ENCODE measurements around the gene SKIC2.

Gene SKIC2

GRCh38 chr6:31948753-31949413 is 10.1 kb upstream of the SKIC2 start:
- Histone ChIP-seq H3K79me2 (ENCODE audit: insufficient read depth, low read length) (no peaks in the 10 kb centered on the region), H2AFZ (ENCODE audit: low read length) (no peak overlapping the region), H3K9me3 (ENCODE audit: low read length) (no peaks in the 10 kb centered on the region), H3K27me3 (ENCODE audit: insufficient read depth, low read length) (peaks cover 5% of the 10 kb centered on the region; the same call in 1 of the 2 replicates), H3K9ac (ENCODE audit: low read length) (no peak overlapping the region), H4K20me1 (ENCODE audit: insufficient read depth, low read length) (no peaks in the 10 kb centered on the region), H3K4me3 (ENCODE audit: low read depth, low read length, poor library complexity, severe bottlenecking) (no peak overlapping the region), H3K9me2 (ENCODE audit: low read depth, low read length) (no peaks in the 10 kb centered on the region), H3K4me2 (ENCODE audit: low read length) (no peak overlapping the region), H3F3A (ENCODE audit: insufficient read depth, low read length) (no peaks in the 10 kb centered on the region), H3K36me3 (ENCODE audit: insufficient read depth, low read length) (peaks cover 29% of the 10 kb centered on the region), H3K27ac (ENCODE audit: low read depth, low read length, poor library complexity, severe bottlenecking) (no peak overlapping the region), H3K4me1 (ENCODE audit: insufficient read depth, low read length, severe bottlenecking) (no peaks in the 10 kb centered on the region)
- no peak for TF ChIP-seq CTCF (IDR thresholded peaks at IDR 0.05; ENCODE audit: low read length)
- no peak for TF ChIP-seq EZH2 (IDR thresholded peaks at IDR 0.05; ENCODE audit: borderline replicate concordance, low read length)

GRCh38 chr6:31949926-31950548 is 8.9 kb upstream of the SKIC2 start:
- Histone ChIP-seq H3K4me3 (ENCODE audit: low read depth, low read length, poor library complexity, severe bottlenecking) (no peak overlapping the region), H3K9me3 (ENCODE audit: low read length) (no peaks in the 10 kb centered on the region), H2AFZ (ENCODE audit: low read length) (no peak overlapping the region), H3F3A (ENCODE audit: insufficient read depth, low read length) (no peaks in the 10 kb centered on the region), H3K27ac (ENCODE audit: low read depth, low read length, poor library complexity, severe bottlenecking) (no peak overlapping the region), H3K9ac (ENCODE audit: low read length) (no peak overlapping the region), H3K4me1 (ENCODE audit: insufficient read depth, low read length, severe bottlenecking) (no peaks in the 10 kb centered on the region), H3K4me2 (ENCODE audit: low read length) (no peak overlapping the region), H3K36me3 (ENCODE audit: insufficient read depth, low read length) (peaks cover 36% of the 10 kb centered on the region), H4K20me1 (ENCODE audit: insufficient read depth, low read length) (no peaks in the 10 kb centered on the region), H3K27me3 (ENCODE audit: insufficient read depth, low read length) (0 out of 2 replicates have a peak, but pooled peaks cover 5% of the 10 kb centered on the region), H3K79me2 (ENCODE audit: insufficient read depth, low read length) (no peaks in the 10 kb centered on the region), H3K9me2 (ENCODE audit: low read depth, low read length) (no peaks in the 10 kb centered on the region)
- no peak for TF ChIP-seq CTCF (IDR thresholded peaks at IDR 0.05; ENCODE audit: low read length)

GRCh38 chr6:31952140-31952805 is 6.7 kb upstream of the SKIC2 start:
- Histone ChIP-seq H3K79me2 (ENCODE audit: insufficient read depth, low read length) (no peaks in the 10 kb centered on the region), H3K9me3 (ENCODE audit: low read length) (no peaks in the 10 kb centered on the region), H3K4me1 (ENCODE audit: insufficient read depth, low read length, severe bottlenecking) (peaks cover 1% of the 10 kb centered on the region), H3K36me3 (ENCODE audit: insufficient read depth, low read length) (peaks cover 48% of the 10 kb centered on the region), H3K4me2 (ENCODE audit: low read length) (no peak overlapping the region), H3K9me2 (ENCODE audit: low read depth, low read length) (no peaks in the 10 kb centered on the region), H3K27ac (ENCODE audit: low read depth, low read length, poor library complexity, severe bottlenecking) (no peak overlapping the region), H3K27me3 (ENCODE audit: insufficient read depth, low read length) (no peaks in the 10 kb centered on the region), H3K9ac (ENCODE audit: low read length) (no peak overlapping the region), H2AFZ (ENCODE audit: low read length) (no peak overlapping the region), H4K20me1 (ENCODE audit: insufficient read depth, low read length) (no peaks in the 10 kb centered on the region), H3F3A (ENCODE audit: insufficient read depth, low read length) (no peaks in the 10 kb centered on the region), H3K4me3 (ENCODE audit: low read depth, low read length, poor library complexity, severe bottlenecking) (no peak overlapping the region)
- peak; percentile 42 for TF ChIP-seq CTCF (IDR thresholded peaks at IDR 0.05; ENCODE audit: low read length)
- no peak for TF ChIP-seq EZH2 (IDR thresholded peaks at IDR 0.05; ENCODE audit: borderline replicate concordance, low read length)
